Fibroblast of the aortic adventitia (primary cell): ENCODE results near the gene SPEG. TPM values are rescaled to one million over a fixed set of nuclear protein-coding genes. Genes with fewer than 3 reads are reported as not detected.

Source experiments
- DNase-seq: peaks from one replicate; pipeline ENCODE4 v3.0.0-alpha.2; 2010; ENCODE audit warnings: low read depth
- H3K4me3 ChIP-seq: 2 replicates; pipeline ENCODE4 v1.5.1; 2011; ENCODE audit warnings: low read depth, mild to moderate bottlenecking, control low read depth, low read length, moderate library complexity
- total RNA-seq: library from RNA; depleted of rRNA; stranded (reverse); fragments of >200 nt; gene quantifications from 2 replicates; pipeline ENCODE4 v1.2.3, GENCODE V29; 2012; ENCODE audit warnings: low replicate concordance
- TF ChIP-seq, protein P1 (sequence below): IDR thresholded peaks from 2 replicates; pipeline ENCODE4 v1.5.1; 2011; ENCODE audit warnings: mild to moderate bottlenecking, low read length, control low read depth, inconsistent platforms; ENCODE audit not compliant: insufficient read depth

Gene SPEG
- total RNA-seq, 1 donor, result 22.7 TPM

DNA sequence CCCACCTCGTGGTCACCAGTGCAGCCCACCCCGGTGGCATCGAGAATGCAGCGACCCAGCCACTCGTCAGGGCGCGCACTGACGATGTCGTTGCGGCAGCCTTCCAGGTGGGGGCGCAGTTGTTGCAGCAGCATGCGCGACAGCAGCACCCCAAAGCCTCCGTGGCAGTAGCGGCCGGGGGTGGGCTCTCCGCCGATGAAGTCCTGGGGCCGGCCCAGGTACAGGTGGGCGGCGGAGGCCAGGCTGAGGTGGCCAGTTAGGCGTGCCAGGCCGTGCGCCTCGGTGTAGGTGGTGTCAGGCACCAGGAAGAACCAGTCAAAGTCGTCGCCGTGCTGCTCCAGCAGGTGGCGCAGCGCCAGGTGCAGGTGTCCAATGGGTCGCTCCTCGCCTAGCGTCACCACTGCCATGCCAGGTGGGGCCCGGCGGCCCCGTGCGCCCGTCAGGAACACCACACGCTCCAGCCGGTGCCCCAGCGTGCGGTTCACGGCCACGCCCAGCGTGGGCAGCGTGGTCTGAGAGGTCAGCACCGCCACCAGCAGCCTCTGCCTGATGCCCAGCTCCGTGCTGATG is 107.1 kb downstream of the SPEG start:
- TF ChIP-seq, protein P1, sequence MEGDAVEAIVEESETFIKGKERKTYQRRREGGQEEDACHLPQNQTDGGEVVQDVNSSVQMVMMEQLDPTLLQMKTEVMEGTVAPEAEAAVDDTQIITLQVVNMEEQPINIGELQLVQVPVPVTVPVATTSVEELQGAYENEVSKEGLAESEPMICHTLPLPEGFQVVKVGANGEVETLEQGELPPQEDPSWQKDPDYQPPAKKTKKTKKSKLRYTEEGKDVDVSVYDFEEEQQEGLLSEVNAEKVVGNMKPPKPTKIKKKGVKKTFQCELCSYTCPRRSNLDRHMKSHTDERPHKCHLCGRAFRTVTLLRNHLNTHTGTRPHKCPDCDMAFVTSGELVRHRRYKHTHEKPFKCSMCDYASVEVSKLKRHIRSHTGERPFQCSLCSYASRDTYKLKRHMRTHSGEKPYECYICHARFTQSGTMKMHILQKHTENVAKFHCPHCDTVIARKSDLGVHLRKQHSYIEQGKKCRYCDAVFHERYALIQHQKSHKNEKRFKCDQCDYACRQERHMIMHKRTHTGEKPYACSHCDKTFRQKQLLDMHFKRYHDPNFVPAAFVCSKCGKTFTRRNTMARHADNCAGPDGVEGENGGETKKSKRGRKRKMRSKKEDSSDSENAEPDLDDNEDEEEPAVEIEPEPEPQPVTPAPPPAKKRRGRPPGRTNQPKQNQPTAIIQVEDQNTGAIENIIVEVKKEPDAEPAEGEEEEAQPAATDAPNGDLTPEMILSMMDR, result peak; percentile 83
- DNase-seq, result peak; percentile 52
- H3K4me3 ChIP-seq, result peak overlapping the region; percentile 80

DNA sequence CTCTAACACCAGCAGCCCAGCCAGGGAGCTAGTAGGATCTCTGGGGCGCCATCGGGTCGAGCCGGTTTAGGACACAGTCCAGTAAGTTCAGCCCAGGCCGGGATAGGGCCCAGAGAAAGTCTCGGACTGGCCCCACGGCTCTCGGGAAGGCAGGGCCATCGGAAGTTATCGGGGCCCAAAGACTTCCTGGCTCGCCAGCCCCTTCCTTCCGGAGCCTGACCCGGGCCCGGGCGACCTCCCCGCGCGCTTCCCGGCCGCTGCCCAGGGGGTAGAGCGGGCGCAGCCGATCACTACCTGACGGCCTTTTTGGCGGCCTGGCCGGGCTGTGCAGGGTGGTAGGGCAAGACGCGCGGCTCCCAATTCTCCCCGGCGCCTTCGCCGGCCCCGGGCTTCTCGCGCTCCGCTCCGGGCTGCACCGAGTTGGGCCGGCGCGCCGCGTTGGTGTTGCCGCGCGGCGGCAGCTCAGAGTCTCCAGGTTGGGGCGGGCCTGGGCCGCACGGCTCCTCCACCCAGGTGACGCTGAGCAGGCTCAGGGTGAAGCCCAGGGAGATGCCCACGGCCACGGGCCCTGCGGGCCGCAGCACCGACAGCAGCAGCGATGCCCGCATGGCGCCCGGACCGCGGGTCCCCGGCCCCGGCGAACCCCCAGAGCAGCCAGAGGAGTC is 108.4 kb downstream of the SPEG start:
- H3K4me3 ChIP-seq, result peak overlapping the region; percentile 80
- peak; percentile 25 for DNase-seq
- TF ChIP-seq, protein P1, result no peak

DNA sequence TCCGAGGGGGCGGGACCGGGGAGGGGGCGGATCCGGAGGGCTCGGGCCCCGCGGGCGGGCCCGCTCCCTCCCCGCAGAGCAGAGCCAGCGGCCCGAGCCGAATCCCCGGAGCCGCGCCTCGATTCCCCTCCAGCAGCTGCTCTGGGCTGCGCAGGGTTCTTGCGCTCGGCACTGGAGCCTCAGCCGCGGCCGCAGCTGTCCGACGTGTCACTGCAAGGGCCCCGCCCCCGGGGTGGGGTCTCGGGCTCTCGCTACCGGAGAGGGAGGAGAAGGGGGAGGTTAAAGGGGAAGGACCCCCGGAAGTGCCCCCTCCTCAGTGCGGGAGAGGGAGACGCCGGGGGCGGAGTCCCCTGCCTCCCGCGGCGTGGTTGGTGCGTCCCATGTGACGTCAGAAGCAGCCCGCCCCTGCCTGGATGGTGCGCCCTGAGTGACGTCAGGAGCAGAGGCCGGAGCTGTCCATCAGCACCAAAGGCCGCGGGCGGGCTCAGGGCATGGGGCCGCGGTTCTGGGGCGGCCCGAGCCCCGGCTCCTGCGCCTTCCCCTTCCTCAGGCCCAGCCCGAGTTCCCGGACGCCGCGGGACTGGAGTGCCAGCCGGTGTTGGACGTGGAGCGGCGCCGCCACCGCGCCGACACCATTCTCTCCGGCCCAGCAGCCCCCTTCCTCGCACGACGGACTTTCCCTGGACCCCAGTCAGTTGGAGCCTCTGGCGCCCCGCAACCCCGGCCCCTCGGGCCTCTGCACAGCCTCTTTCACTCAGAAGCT is 109.1 kb downstream of the SPEG start, which contains the start of the genes CHPF and TMEM198:
Gene CHPF (minus strand): TSS at position 214 of the 763 bp plus-strand sequence. CDS start 271 bp downstream, outside the sequence.
Gene TMEM198 (plus strand): TSS at position 433 of the 763 bp plus-strand sequence. CDS start 700 bp downstream, outside the sequence.
- peak; percentile 97 for DNase-seq
- TF ChIP-seq, protein P1, result no peak

DNA sequence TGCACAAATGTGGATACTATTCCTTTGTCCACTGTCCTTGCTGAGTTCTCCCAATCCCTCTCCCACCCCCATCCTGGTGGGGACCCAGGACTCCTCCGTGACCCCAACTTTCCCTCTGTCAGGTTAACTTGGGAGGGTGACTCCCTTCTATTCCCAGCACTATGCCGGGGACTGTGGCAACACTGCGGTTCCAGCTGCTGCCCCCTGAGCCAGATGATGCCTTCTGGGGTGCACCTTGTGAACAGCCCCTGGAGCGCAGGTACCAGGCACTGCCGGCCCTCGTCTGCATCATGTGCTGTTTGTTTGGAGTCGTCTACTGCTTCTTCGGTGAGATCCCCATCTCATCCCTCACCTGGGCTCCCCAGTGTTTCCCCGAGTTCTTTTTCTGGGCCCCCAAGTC is 109.9 kb downstream of the SPEG start:
- H3K4me3 ChIP-seq, result peak overlapping the region; percentile 80
- no peak for DNase-seq
- TF ChIP-seq, protein P1, result no peak

More for the DNA sequence above, 109.1 kb downstream of the SPEG start, which contains the start of the genes CHPF and TMEM198:
- peak within 1 kb of the TSS; percentile 80 for H3K4me3 ChIP-seq

DNA sequence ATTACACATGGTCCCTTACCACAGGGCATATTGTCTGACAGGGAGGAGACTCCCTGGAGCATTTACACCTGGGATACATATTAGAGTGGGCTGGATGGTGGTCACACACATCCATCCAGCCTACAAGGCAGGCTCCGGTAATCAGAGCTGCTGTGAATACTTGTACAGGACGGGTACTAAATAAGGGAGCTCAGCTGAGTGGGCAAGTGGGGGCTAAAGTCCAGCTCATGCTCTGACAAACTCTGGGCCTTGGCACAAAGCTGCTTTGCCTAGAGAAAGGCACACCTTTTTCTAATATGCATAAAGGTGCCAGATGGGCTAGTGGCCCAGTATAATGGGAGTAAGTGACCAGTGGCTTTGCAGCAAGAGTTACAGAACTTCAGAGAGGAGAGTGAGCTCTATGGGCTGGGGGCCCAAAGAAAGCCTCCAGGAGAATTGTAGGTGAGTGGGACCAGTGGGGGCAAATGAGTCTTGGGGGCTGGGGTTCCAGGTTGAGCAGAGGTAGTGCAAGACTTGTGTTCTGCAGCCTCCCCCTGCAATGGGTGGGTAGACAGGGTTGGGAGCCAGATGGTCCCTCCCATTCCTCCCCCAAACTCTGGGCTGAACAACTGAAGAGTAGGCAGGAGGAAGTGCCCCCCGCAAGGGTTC is 110.8 kb downstream of the SPEG start:
- H3K4me3 ChIP-seq, result no peak overlapping the region
- TF ChIP-seq, protein P1, result no peak
- DNase-seq, result no peak

DNA sequence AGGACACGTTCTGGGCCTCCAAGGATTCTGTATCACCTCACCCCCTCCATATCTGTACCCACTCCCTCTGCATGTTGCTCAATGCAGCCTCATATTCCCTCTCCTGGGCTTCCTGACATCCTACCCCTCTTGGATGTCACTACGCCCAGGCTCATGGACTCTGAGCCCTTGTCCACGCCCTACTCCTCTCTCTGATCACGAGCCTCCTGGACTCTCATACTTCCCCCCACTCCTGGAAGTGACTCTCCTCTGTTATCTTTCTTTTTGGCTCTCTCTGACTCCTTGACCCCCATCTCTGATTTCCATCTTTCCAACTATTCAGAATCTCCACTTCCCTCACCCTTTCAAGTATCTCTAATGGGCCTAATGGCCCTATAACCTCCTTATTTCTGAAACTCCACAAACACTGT is 111.3 kb downstream of the SPEG start:
- no peak for DNase-seq
- TF ChIP-seq, protein P1, result no peak
- H3K4me3 ChIP-seq, result no peak overlapping the region
